Chondrocyte (in vitro differentiated cells): ENCODE results near the gene RAG1. TPM values are rescaled to one million over a fixed set of nuclear protein-coding genes. Genes with fewer than 3 reads are reported as not detected.

Experiments
- DNase-seq: peaks from one replicate; pipeline ENCODE4 v3.0.0; 2021; ENCODE audit warnings: mixed read lengths, low spot score
- H3K27ac Mint-ChIP-seq: one replicate; pipeline ENCODE4 v1.8.0; 2021; ENCODE audit warnings: mild to moderate bottlenecking, moderate library complexity, mixed read lengths; ENCODE audit not compliant: unreplicated experiment
- H3K27me3 Mint-ChIP-seq: 2 replicates; pipeline ENCODE4 v1.8.0; 2021; ENCODE audit warnings: low read depth, mixed read lengths
- H3K36me3 Mint-ChIP-seq: 2 replicates; pipeline ENCODE4 v1.8.0; 2021; ENCODE audit warnings: low read depth, mixed read lengths
- H3K4me1 Mint-ChIP-seq: 2 replicates; pipeline ENCODE4 v1.8.0; 2021; ENCODE audit warnings: low read depth, mild to moderate bottlenecking, mixed read lengths
- H3K4me3 Mint-ChIP-seq: one replicate; pipeline ENCODE4 v1.8.0; 2021; ENCODE audit warnings: mild to moderate bottlenecking, moderate library complexity, mixed read lengths; ENCODE audit not compliant: unreplicated experiment
- H3K9me3 Mint-ChIP-seq: 2 replicates; pipeline ENCODE4 v1.8.0; 2021; ENCODE audit warnings: low read depth, mixed read lengths
- total RNA-seq: library from RNA; stranded (reverse); gene quantifications from 3 replicates; pipeline ENCODE4 v1.2.1, GENCODE V29; 2021
- TF ChIP-seq, protein P1 (sequence below): fragments of 200-600 bp; sonication (generic); IDR thresholded peaks from 2 replicates; pipeline ENCODE4 v1.5.0; 2021; ENCODE audit warnings: antibody characterized with exemption, mild to moderate bottlenecking, moderate library complexity

RAG1 gene
- total RNA-seq, 1 donor from 2014 or later: 1.1 TPM

DNA sequence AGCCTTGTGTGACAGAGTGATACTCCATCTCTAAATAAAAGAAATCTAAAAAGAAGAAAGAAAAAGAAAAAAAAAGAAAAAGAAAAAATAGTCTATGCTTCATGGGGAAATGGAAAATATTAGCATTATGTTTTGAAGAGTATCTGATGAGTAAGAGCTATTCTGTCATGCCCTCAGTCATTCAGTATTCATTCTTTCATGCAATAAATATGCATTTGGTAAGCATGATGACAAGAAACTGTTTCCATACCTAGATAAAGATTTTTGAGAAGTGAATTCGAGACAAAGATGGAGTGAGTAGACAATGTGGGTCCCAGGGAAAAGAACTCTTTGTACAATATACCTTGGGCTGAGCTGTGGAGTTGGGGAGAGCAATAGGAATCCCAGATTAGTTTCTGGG, 20.3 kb downstream of the RAG1 start:
- H3K4me3 Mint-ChIP-seq: no peak overlapping the region
- no peaks in the 10 kb centered on the region for H3K4me1 Mint-ChIP-seq

DNA sequence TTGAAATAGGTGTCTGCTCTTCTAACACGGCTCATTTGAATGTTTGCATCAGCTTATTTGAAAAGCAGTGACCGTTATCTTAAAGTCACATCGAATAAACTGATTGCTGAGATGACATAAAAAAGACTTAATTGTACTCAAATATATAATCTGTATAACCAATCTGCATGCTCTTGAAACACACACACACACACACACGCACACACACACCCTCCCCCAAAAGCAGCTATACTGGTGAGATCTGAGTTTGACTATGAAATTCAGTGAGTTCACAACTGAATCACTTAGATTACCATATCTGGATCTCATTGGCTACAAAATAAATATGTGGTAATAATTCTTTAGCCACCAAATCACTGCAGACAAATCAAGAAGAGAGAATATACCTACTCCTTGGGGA, 22.7 kb downstream of the RAG1 start:
- no peak for DNase-seq
- Mint-ChIP-seq H3K27me3 (peaks cover 55% of the 10 kb centered on the region), H3K4me1 (peaks cover 9% of the 10 kb centered on the region), H3K27ac (no peak overlapping the region), H3K36me3 (no peaks in the 10 kb centered on the region), H3K4me3 (no peak overlapping the region), H3K9me3 (no peaks in the 10 kb centered on the region)
- TF ChIP-seq, protein P1, sequence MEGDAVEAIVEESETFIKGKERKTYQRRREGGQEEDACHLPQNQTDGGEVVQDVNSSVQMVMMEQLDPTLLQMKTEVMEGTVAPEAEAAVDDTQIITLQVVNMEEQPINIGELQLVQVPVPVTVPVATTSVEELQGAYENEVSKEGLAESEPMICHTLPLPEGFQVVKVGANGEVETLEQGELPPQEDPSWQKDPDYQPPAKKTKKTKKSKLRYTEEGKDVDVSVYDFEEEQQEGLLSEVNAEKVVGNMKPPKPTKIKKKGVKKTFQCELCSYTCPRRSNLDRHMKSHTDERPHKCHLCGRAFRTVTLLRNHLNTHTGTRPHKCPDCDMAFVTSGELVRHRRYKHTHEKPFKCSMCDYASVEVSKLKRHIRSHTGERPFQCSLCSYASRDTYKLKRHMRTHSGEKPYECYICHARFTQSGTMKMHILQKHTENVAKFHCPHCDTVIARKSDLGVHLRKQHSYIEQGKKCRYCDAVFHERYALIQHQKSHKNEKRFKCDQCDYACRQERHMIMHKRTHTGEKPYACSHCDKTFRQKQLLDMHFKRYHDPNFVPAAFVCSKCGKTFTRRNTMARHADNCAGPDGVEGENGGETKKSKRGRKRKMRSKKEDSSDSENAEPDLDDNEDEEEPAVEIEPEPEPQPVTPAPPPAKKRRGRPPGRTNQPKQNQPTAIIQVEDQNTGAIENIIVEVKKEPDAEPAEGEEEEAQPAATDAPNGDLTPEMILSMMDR: no peak

More for the DNA sequence above, 20.3 kb downstream of the RAG1 start:
- Mint-ChIP-seq H3K27ac (no peak overlapping the region), H3K27me3 (peaks cover 66% of the 10 kb centered on the region), H3K9me3 (no peaks in the 10 kb centered on the region), H3K36me3 (no peaks in the 10 kb centered on the region)
- TF ChIP-seq, protein P1: no peak
- no peak for DNase-seq

- Mint-ChIP-seq H3K4me1 (peaks cover 11% of the 10 kb centered on the region), H3K9me3 (no peaks in the 10 kb centered on the region), H3K4me3 (no peak overlapping the region), H3K27me3 (peaks cover 51% of the 10 kb centered on the region), H3K27ac (no peak overlapping the region), H3K36me3 (no peaks in the 10 kb centered on the region)
- DNase-seq: no peak
- TF ChIP-seq, protein P1: no peak
Measured at GRCh38 chr11:36591433-36591832, 23.6 kb downstream of the RAG1 start.

- no peaks in the 10 kb centered on the region for H3K36me3 Mint-ChIP-seq
- no peaks in the 10 kb centered on the region for H3K9me3 Mint-ChIP-seq
- no peak for DNase-seq
- TF ChIP-seq, protein P1: no peak
- peaks cover 11% of the 10 kb centered on the region for H3K4me1 Mint-ChIP-seq
- peak within 1 kb of the TSS; percentile 80 for H3K27ac Mint-ChIP-seq
- H3K27me3 Mint-ChIP-seq: peaks cover 25% of the 10 kb centered on the region
- H3K4me3 Mint-ChIP-seq: peak within 1 kb of the TSS; percentile 93
Measured at GRCh38 chr11:36594316-36594989, 26.6 kb downstream of the RAG1 start, which contains the start of gene IFTAP. TSS of gene IFTAP (plus strand) at chr11:36594502. CDS start at chr11:36610104, 15,602 bp downstream.

DNA sequence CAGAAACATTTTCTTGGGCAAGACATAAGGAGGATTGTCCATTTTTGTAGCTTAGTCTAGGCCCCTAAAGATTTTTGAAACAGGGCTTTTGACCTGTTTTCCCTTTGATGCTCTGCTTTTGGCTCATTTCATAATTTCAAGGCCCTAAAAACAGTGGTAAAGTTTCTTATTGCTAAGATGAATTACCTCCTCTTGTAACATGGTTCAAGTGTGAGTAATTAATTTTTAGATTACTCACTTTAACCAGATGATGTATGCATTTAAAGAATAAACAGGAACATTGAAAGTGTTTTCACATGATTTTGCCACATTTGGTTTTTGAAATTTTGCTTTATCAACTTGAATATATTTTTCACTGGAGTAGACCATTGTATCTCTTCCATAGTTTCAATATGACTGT, 29.1 kb downstream of the RAG1 start:
- Mint-ChIP-seq H3K27ac (no peak overlapping the region), H3K27me3 (peaks cover 5% of the 10 kb centered on the region), H3K4me1 (peaks cover 11% of the 10 kb centered on the region), H3K9me3 (no peaks in the 10 kb centered on the region), H3K36me3 (no peaks in the 10 kb centered on the region), H3K4me3 (no peak overlapping the region)
- TF ChIP-seq, protein P1: no peak
- DNase-seq: no peak
